Measurements from ENCODE around the gene CENPS.
"Not testable (repeated sequence)": the region's sequence is repeated elsewhere in the genome, so short reads cannot be mapped to it uniquely, and the experiment has no call there.

CENPS gene

GRCh38 chr1:10421637-10422036 is 8.6 kb upstream of the CENPS start:
- DNase-seq, result no peak

- no peak for DNase-seq
Measured at GRCh38 chr1:10424034-10424433, 6.2 kb upstream of the CENPS start.

GRCh38 chr1:10424651-10425050 is 5.6 kb upstream of the CENPS start:
- DNase-seq, result no peak

- not testable (repeated sequence) for DNase-seq
Measured at GRCh38 chr1:10425826-10426534, 4.3 kb upstream of the CENPS start.

- DNase-seq, result not testable (repeated sequence)
Measured at GRCh38 chr1:10426535-10426848, 3.7 kb upstream of the CENPS start.

GRCh38 chr1:10428984-10429383 is 1.2 kb upstream of the CENPS start:
- DNase-seq, result no peak

GRCh38 chr1:10429868-10430215 is 391 bp upstream of the CENPS start:
- no peak for DNase-seq

GRCh38 chr1:10431070-10431730 is 967 bp downstream of the CENPS start:
- peak in 1 of 2 experiments; percentile 26 for DNase-seq

GRCh38 chr1:10432910-10433700 is 2.9 kb downstream of the CENPS start:
- DNase-seq, result no peak

- no peak for DNase-seq
Measured at GRCh38 chr1:10433790-10434189, 3.6 kb downstream of the CENPS start.

- DNase-seq, result no peak
Measured at GRCh38 chr1:10434590-10434989, 4.4 kb downstream of the CENPS start.

GRCh38 chr1:10437052-10437451 is 6.8 kb downstream of the CENPS start:
- DNase-seq, result no peak

GRCh38 chr1:10438677-10439163 is 8.5 kb downstream of the CENPS start:
- no peak for DNase-seq

- no peak for DNase-seq
Measured at GRCh38 chr1:10440305-10440704, 10.1 kb downstream of the CENPS start.

GRCh38 chr1:10440794-10441193 is 10.6 kb downstream of the CENPS start:
- no peak for DNase-seq

GRCh38 chr1:10444248-10444647 is 14.0 kb downstream of the CENPS start:
- no peak for DNase-seq

GRCh38 chr1:10444795-10445397 is 14.7 kb downstream of the CENPS start:
- no peak for DNase-seq

- DNase-seq, result no peak
Measured at GRCh38 chr1:10446790-10447422, 16.7 kb downstream of the CENPS start.

GRCh38 chr1:10449751-10450150 is 19.5 kb downstream of the CENPS start, which contains the start of gene CORT:
Gene CORT, plus strand, starts transcription at chr1:10450031. Its CDS starts 193 bp downstream, at chr1:10450224.
- DNase-seq, result no peak

- DNase-seq, result no peak
Measured at GRCh38 chr1:10450156-10450814, 20.1 kb downstream of the CENPS start.

GRCh38 chr1:10450836-10451235 is 20.6 kb downstream of the CENPS start:
- no peak for DNase-seq

- DNase-seq, result no peak
Measured at GRCh38 chr1:10451287-10451686, 21.1 kb downstream of the CENPS start.
